Measurements from ENCODE around the gene CDH23.

The CDH23 gene

DNA sequence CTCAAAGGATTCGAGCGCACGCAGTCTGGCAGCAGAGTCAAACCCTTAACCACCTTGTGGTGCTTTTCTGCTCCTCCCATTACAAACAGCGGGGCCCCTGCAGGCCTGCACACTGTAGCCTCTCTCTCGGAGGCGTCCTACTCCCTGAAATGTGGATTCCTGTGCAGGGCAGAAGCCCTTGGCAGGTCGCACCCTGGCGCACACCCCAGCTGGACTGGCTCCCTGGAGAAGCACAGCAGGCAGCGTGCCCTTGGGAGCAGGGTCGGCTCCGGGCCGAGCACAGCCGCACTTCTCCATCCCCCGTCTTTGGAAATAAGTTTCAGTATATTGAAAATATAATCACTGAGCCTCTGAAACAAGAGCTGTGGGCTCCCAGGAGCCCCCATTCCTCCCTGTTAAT lies 178.7 kb downstream of the CDH23 start:
- no peak for ATAC-seq
- TF ChIP-seq ZNF8 (CRISPR knock-in tag; IDR thresholded peaks at IDR 0.05) (no peak), ZNF70 (CRISPR knock-in tag; IDR thresholded peaks at IDR 0.05) (no peak), TOX (CRISPR knock-in tag; IDR thresholded peaks at IDR 0.05; ENCODE audit: borderline replicate concordance) (no peak), ZC3H10 (CRISPR knock-in tag; IDR thresholded peaks at IDR 0.05) (no peak), CSDC2 (CRISPR knock-in tag; IDR thresholded peaks at IDR 0.05) (no peak), ZNF565 (CRISPR knock-in tag; conservative IDR thresholded peaks at IDR 0.05; ENCODE audit: low read depth) (no peak), GLIS3 (CRISPR knock-in tag; IDR thresholded peaks at IDR 0.05) (no peak)

DNA sequence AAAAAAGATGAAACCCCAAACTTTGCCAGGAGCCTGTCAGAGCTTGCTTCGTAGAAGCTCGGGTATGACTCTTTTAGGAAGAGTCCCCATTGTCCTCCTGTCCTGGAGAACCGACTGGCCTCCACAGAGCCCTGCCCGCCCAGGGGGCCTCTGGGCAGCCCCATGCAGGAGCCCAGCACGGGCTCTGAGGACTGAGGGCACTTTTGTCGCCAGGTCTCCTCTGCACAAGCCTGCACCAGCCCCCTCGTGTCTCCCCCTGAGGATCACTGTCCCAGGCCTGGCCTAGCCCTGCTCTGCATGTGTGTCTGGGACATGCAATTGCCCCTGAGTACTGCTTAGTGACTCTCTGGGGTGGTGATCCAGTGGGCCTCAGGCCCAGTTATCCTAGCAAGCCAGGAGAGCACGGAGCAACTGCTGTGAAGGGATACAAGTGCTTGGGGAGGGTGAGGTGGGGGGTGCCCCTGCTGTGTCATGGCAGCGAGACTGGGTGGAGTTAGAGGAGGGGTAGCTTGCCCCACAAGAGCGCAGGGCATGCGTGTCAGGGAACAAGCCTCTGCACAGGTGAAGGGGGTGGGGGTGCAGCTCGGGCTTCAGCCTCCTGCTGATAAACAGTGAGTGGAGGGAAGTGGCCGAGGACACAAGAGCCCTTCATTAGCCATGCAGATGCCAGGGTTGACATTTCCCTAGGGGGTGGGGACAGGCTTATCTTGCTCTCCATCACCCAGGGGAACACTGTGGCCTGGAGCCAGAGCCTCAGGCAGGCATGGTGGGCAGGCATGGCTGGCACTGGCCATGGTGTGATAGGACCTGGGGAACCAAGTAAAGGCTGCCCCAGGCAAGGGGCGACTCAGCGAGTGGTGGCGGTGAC lies 179.4 kb downstream of the CDH23 start:
- no peak for TF ChIP-seq ZNF8 (CRISPR knock-in tag; IDR thresholded peaks at IDR 0.05)
- TF ChIP-seq, protein P1, sequence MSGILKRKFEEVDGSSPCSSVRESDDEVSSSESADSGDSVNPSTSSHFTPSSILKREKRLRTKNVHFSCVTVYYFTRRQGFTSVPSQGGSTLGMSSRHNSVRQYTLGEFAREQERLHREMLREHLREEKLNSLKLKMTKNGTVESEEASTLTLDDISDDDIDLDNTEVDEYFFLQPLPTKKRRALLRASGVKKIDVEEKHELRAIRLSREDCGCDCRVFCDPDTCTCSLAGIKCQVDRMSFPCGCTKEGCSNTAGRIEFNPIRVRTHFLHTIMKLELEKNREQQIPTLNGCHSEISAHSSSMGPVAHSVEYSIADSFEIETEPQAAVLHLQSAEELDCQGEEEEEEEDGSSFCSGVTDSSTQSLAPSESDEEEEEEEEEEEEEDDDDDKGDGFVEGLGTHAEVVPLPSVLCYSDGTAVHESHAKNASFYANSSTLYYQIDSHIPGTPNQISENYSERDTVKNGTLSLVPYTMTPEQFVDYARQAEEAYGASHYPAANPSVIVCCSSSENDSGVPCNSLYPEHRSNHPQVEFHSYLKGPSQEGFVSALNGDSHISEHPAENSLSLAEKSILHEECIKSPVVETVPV (CRISPR knock-in tag; IDR thresholded peaks at IDR 0.05): no peak
- no peak for TF ChIP-seq TCF4 (CRISPR knock-in tag; IDR thresholded peaks at IDR 0.05; ENCODE audit: borderline replicate concordance)
- TF ChIP-seq, protein P2, sequence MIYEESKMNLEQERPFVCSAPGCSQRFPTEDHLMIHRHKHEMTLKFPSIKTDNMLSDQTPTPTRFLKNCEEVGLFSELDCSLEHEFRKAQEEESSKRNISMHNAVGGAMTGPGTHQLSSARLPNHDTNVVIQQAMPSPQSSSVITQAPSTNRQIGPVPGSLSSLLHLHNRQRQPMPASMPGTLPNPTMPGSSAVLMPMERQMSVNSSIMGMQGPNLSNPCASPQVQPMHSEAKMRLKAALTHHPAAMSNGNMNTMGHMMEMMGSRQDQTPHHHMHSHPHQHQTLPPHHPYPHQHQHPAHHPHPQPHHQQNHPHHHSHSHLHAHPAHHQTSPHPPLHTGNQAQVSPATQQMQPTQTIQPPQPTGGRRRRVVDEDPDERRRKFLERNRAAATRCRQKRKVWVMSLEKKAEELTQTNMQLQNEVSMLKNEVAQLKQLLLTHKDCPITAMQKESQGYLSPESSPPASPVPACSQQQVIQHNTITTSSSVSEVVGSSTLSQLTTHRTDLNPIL (CRISPR knock-in tag; IDR thresholded peaks at IDR 0.05; ENCODE audit: low read depth): no peak
- TF ChIP-seq RARB (CRISPR knock-in tag; IDR thresholded peaks at IDR 0.05): no peak
- TF ChIP-seq TOX (CRISPR knock-in tag; IDR thresholded peaks at IDR 0.05; ENCODE audit: borderline replicate concordance): no peak
- no peak for TF ChIP-seq ZNF565 (CRISPR knock-in tag; conservative IDR thresholded peaks at IDR 0.05; ENCODE audit: low read depth)
- TF ChIP-seq ESRRG (CRISPR knock-in tag; IDR thresholded peaks at IDR 0.05): no peak
- no peak for TF ChIP-seq ZFP30 (CRISPR knock-in tag; IDR thresholded peaks at IDR 0.05)
- TF ChIP-seq BACH2 (CRISPR knock-in tag; IDR thresholded peaks at IDR 0.05; ENCODE audit: borderline replicate concordance): no peak
- TF ChIP-seq ZFP3 (CRISPR knock-in tag; IDR thresholded peaks at IDR 0.05): no peak
- no peak for TF ChIP-seq ARNTL (CRISPR knock-in tag; IDR thresholded peaks at IDR 0.05; ENCODE audit: borderline replicate concordance, low read depth)
- no peak for TF ChIP-seq SNAI2 (CRISPR knock-in tag; IDR thresholded peaks at IDR 0.05)
- no peak for TF ChIP-seq CSDC2 (CRISPR knock-in tag; IDR thresholded peaks at IDR 0.05)
- TF ChIP-seq PPARA (CRISPR knock-in tag; IDR thresholded peaks at IDR 0.05; ENCODE audit: borderline replicate concordance): no peak
- TF ChIP-seq, protein P3, sequence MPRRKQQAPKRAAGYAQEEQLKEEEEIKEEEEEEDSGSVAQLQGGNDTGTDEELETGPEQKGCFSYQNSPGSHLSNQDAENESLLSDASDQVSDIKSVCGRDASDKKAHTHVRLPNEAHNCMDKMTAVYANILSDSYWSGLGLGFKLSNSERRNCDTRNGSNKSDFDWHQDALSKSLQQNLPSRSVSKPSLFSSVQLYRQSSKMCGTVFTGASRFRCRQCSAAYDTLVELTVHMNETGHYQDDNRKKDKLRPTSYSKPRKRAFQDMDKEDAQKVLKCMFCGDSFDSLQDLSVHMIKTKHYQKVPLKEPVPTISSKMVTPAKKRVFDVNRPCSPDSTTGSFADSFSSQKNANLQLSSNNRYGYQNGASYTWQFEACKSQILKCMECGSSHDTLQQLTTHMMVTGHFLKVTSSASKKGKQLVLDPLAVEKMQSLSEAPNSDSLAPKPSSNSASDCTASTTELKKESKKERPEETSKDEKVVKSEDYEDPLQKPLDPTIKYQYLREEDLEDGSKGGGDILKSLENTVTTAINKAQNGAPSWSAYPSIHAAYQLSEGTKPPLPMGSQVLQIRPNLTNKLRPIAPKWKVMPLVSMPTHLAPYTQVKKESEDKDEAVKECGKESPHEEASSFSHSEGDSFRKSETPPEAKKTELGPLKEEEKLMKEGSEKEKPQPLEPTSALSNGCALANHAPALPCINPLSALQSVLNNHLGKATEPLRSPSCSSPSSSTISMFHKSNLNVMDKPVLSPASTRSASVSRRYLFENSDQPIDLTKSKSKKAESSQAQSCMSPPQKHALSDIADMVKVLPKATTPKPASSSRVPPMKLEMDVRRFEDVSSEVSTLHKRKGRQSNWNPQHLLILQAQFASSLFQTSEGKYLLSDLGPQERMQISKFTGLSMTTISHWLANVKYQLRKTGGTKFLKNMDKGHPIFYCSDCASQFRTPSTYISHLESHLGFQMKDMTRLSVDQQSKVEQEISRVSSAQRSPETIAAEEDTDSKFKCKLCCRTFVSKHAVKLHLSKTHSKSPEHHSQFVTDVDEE (CRISPR knock-in tag; IDR thresholded peaks at IDR 0.05): no peak
- ATAC-seq: no peak

DNA sequence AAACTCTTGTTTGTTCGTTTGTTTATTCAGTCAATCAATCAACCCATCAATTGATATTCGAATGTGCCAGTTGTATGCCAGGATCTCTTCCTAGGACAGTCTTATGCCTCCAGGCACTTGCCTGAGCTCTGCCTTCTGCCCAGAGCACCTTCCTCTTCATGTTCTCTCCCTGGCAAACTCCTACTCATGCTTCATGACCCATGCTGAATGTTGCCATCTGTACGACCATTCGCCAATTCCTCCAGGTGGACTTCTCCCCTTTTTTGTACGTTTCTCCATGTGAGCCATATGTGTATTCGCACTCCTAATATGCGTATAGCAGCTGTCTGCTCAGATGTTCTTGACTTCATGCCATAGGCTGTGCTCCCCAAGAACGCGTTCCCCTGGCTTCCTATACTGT lies 180.1 kb downstream of the CDH23 start:
- no peak for ATAC-seq
- TF ChIP-seq TOX (CRISPR knock-in tag; IDR thresholded peaks at IDR 0.05; ENCODE audit: borderline replicate concordance) (no peak), ZFP3 (CRISPR knock-in tag; IDR thresholded peaks at IDR 0.05) (peak; percentile 91), ZNF8 (CRISPR knock-in tag; IDR thresholded peaks at IDR 0.05) (0 out of 2 replicates have a peak, but pooled peaks have one; percentile 19)

DNA sequence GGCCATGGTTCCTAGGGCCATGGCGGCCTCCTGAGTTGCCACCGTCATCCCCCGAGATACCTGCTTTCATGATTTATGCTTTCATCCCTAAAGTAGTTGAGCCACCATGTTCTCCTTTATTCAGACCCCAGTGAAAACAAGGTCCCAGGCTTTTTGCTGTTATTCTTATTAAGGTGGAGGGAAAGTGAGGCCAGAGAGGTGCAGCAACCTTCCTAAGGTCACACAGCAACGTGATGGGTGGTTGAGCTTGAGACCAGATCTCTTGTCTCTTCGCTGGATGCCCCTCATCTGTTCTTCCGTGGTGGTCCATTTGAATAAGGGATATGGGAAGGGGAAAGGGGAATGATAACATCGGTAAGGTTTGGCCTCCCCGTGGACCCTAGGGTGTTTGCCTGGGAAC lies 180.6 kb downstream of the CDH23 start:
- ATAC-seq: no peak
- TF ChIP-seq, protein P1 (CRISPR knock-in tag; IDR thresholded peaks at IDR 0.05): no peak
- TF ChIP-seq ARNTL (CRISPR knock-in tag; IDR thresholded peaks at IDR 0.05; ENCODE audit: borderline replicate concordance, low read depth) (no peak), TOX (CRISPR knock-in tag; IDR thresholded peaks at IDR 0.05; ENCODE audit: borderline replicate concordance) (no peak), GLIS3 (CRISPR knock-in tag; IDR thresholded peaks at IDR 0.05) (no peak), PPARA (CRISPR knock-in tag; IDR thresholded peaks at IDR 0.05; ENCODE audit: borderline replicate concordance) (no peak), ZNF565 (CRISPR knock-in tag; conservative IDR thresholded peaks at IDR 0.05; ENCODE audit: low read depth) (no peak), OSR1 (CRISPR knock-in tag; IDR thresholded peaks at IDR 0.05) (no peak)
- TF ChIP-seq, protein P3 (CRISPR knock-in tag; IDR thresholded peaks at IDR 0.05): no peak
- TF ChIP-seq, protein P4, sequence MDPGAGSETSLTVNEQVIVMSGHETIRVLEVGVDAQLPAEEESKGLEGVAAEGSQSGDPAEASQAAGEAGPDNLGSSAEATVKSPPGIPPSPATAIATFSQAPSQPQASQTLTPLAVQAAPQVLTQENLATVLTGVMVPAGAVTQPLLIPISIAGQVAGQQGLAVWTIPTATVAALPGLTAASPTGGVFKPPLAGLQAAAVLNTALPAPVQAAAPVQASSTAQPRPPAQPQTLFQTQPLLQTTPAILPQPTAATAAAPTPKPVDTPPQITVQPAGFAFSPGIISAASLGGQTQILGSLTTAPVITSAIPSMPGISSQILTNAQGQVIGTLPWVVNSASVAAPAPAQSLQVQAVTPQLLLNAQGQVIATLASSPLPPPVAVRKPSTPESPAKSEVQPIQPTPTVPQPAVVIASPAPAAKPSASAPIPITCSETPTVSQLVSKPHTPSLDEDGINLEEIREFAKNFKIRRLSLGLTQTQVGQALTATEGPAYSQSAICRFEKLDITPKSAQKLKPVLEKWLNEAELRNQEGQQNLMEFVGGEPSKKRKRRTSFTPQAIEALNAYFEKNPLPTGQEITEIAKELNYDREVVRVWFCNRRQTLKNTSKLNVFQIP (CRISPR knock-in tag; IDR thresholded peaks at IDR 0.05; ENCODE audit: borderline replicate concordance, low read depth): no peak
- TF ChIP-seq, protein P2 (CRISPR knock-in tag; IDR thresholded peaks at IDR 0.05; ENCODE audit: low read depth): no peak
